DND-41 (cell line): ENCODE measurements around the gene SND1.

Source experiments
- ATAC-seq: fragments of 200-7000 bp; cut with Tn5 transposase; 3 replicates; pipeline ENCODE4 v1.9.1; 2021; ENCODE audit warnings: low read depth; ENCODE audit not compliant: insufficient read depth
- DNase-seq: peaks from one replicate; pipeline ENCODE4 v3.0.0-alpha.2; 2020
- H2AFZ ChIP-seq: 2 replicates; pipeline ENCODE4 v1.6.0; 2012; ENCODE audit warnings: low read depth, low read length
- H3K27ac ChIP-seq: 2 replicates; pipeline ENCODE4 v1.5.1; 2012; ENCODE audit warnings: low read length, inconsistent platforms
- H3K27me3 ChIP-seq: fragments of 200-600 bp; sonication (generic); 2 replicates; pipeline ENCODE4 v1.6.0; 2012; ENCODE audit warnings: low read length, mild to moderate bottlenecking, inconsistent platforms; ENCODE audit not compliant: insufficient read depth, poor library complexity
- H3K36me3 ChIP-seq: 2 replicates; pipeline ENCODE4 v1.5.1; 2012; ENCODE audit warnings: low read length, inconsistent platforms; ENCODE audit not compliant: insufficient read depth
- H3K4me1 ChIP-seq: 2 replicates; pipeline ENCODE4 v1.5.1; 2012; ENCODE audit warnings: mild to moderate bottlenecking, low read length; ENCODE audit not compliant: insufficient read depth
- H3K4me2 ChIP-seq: 2 replicates; pipeline ENCODE4 v1.6.0; 2012; ENCODE audit warnings: mild to moderate bottlenecking, moderate library complexity, low read length, inconsistent platforms; ENCODE audit not compliant: insufficient read depth
- H3K4me3 ChIP-seq, 2 experiments: fragments of 200-600 bp in 1 of 2; shearing (Covaris generic) in 1 of 2; 2 replicates each; pipeline ENCODE4 v1.5.1; 2012 to 2016; ENCODE audit warnings: inconsistent platforms in 2 of 2, low read length in 2 of 2, mild to moderate bottlenecking in 2 of 2, low read depth in 1 of 2, moderate library complexity in 1 of 2
- H3K79me2 ChIP-seq: 2 replicates; pipeline ENCODE4 v1.6.0; 2012; ENCODE audit warnings: low read length, inconsistent platforms; ENCODE audit not compliant: insufficient read depth
- H3K9ac ChIP-seq: 2 replicates; pipeline ENCODE4 v1.6.0; 2012; ENCODE audit warnings: low read depth, mild to moderate bottlenecking, inconsistent platforms, low read length, moderate library complexity
- H3K9me3 ChIP-seq: 2 replicates; pipeline ENCODE4 v1.5.1; 2012; ENCODE audit warnings: low read length, moderate library complexity, mild to moderate bottlenecking, inconsistent platforms; ENCODE audit not compliant: insufficient read depth, severe bottlenecking
- H4K20me1 ChIP-seq: 2 replicates; pipeline ENCODE4 v1.6.0; 2012; ENCODE audit warnings: low read length; ENCODE audit not compliant: insufficient read depth
- EZH2 ChIP-seq: IDR thresholded peaks from 3 replicates; pipeline ENCODE4 v1.6.1; 2012; ENCODE audit warnings: borderline replicate concordance, low read depth, mild to moderate bottlenecking, moderate library complexity, low read length, inconsistent platforms; ENCODE audit not compliant: severe bottlenecking
- TF ChIP-seq, protein P1 (sequence below): IDR thresholded peaks from 2 replicates; pipeline ENCODE4 v1.5.1; 2012; ENCODE audit warnings: borderline replicate concordance, low read length, moderate library complexity, mild to moderate bottlenecking; ENCODE audit not compliant: poor library complexity, severe bottlenecking; ENCODE audit errors: extremely low read depth

The SND1 gene

GRCh38 chr7:127909424-127910152 is 257.6 kb downstream of the SND1 start:
- H3K27ac ChIP-seq, result no peak overlapping the region
- H3K36me3 ChIP-seq, result peaks cover 19% of the 10 kb centered on the region; the same call in 1 of the 2 replicates
- H3K4me2 ChIP-seq, result no peak overlapping the region

GRCh38 chr7:127910670-127911069 is 258.7 kb downstream of the SND1 start:
- H3K4me2 ChIP-seq, result no peak overlapping the region
- H3K9me3 ChIP-seq, result no peaks in the 10 kb centered on the region
- no peak overlapping the region for H3K9ac ChIP-seq
- no peaks in the 10 kb centered on the region for H3K79me2 ChIP-seq
- H3K27ac ChIP-seq, result no peak overlapping the region
- H2AFZ ChIP-seq, result no peak overlapping the region
- H3K36me3 ChIP-seq, result peaks cover 14% of the 10 kb centered on the region; the same call in 1 of the 2 replicates
- no peaks in the 10 kb centered on the region for H3K4me1 ChIP-seq
- TF ChIP-seq EZH2, result no peak
- TF ChIP-seq, protein P1, sequence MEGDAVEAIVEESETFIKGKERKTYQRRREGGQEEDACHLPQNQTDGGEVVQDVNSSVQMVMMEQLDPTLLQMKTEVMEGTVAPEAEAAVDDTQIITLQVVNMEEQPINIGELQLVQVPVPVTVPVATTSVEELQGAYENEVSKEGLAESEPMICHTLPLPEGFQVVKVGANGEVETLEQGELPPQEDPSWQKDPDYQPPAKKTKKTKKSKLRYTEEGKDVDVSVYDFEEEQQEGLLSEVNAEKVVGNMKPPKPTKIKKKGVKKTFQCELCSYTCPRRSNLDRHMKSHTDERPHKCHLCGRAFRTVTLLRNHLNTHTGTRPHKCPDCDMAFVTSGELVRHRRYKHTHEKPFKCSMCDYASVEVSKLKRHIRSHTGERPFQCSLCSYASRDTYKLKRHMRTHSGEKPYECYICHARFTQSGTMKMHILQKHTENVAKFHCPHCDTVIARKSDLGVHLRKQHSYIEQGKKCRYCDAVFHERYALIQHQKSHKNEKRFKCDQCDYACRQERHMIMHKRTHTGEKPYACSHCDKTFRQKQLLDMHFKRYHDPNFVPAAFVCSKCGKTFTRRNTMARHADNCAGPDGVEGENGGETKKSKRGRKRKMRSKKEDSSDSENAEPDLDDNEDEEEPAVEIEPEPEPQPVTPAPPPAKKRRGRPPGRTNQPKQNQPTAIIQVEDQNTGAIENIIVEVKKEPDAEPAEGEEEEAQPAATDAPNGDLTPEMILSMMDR, result no peak
- no peak overlapping the region for H3K4me3 ChIP-seq
- H4K20me1 ChIP-seq, result no peaks in the 10 kb centered on the region
- H3K27me3 ChIP-seq, result no peaks in the 10 kb centered on the region
- no peak for DNase-seq
- no peak for ATAC-seq

More at GRCh38 chr7:127909424-127910152, 257.6 kb downstream of the SND1 start:
- ATAC-seq (no peak), DNase-seq (no peak)
- H2AFZ ChIP-seq, result no peak overlapping the region
- no peaks in the 10 kb centered on the region for H3K79me2 ChIP-seq
- no peak overlapping the region for H3K4me3 ChIP-seq
- no peaks in the 10 kb centered on the region for H3K27me3 ChIP-seq
- TF ChIP-seq, protein P1, result no peak
- no peak for TF ChIP-seq EZH2
- no peaks in the 10 kb centered on the region for H3K4me1 ChIP-seq
- no peak overlapping the region for H3K9ac ChIP-seq
- H3K9me3 ChIP-seq, result no peaks in the 10 kb centered on the region
- H4K20me1 ChIP-seq, result no peaks in the 10 kb centered on the region

DNA sequence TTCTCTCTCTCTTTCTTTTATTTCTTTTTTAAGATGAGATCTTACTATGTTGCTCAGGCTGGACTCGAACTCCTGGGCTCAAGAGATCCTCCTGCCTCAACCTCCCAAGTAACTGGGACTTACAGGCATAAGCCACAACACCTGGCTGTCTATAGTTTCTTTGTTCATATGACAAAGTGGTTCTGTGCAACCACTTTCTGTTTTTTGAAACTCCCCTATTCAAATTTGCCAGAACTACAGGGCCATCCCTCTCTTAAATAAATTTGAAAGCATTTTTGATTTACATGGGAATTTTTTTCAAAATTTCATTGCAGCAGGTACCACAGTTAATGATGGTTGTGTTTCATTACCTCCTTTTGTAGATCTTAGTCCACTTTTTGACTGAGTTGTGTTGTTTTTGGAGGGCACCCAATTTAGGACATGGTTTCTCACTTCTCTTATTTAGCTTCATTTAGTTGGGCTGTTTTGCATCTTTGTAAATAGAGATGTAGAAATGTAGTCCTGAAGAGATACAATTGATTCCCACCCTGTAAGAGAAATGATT is 260.0 kb downstream of the SND1 start:
- no peak overlapping the region for H3K9ac ChIP-seq
- H3K4me3 ChIP-seq, result no peak overlapping the region
- DNase-seq, result no peak
- no peak overlapping the region for H3K4me2 ChIP-seq
- no peaks in the 10 kb centered on the region for H3K79me2 ChIP-seq
- no peak overlapping the region for H2AFZ ChIP-seq
- no peaks in the 10 kb centered on the region for H3K9me3 ChIP-seq
- no peaks in the 10 kb centered on the region; the same call in 1 of the 2 replicates for H4K20me1 ChIP-seq
- no peaks in the 10 kb centered on the region for H3K27me3 ChIP-seq
- no peak overlapping the region for H3K27ac ChIP-seq
- no peak for ATAC-seq
- H3K4me1 ChIP-seq, result no peaks in the 10 kb centered on the region
- H3K36me3 ChIP-seq, result peaks cover 8% of the 10 kb centered on the region; the same call in 1 of the 2 replicates
- TF ChIP-seq, protein P1, result no peak
- TF ChIP-seq EZH2, result no peak
